NCI-H526 (cell line): ENCODE measurements around the gene LACTB.
"Not testable (repeated sequence)": the region's sequence is repeated elsewhere in the genome, so short reads cannot be mapped to it uniquely, and the experiment has no call there.

Experiments
- DNase-seq, 2 experiments: peaks; one replicate each; lab custom pipeline; 2025; lab: John Stamatoyannopoulos, UW

The LACTB gene

GRCh38 chr15:63090472-63090871 lies 31.2 kb upstream of the LACTB start:
- DNase-seq: no peak

GRCh38 chr15:63090887-63091286 lies 30.8 kb upstream of the LACTB start:
- no peak for DNase-seq

DNA sequence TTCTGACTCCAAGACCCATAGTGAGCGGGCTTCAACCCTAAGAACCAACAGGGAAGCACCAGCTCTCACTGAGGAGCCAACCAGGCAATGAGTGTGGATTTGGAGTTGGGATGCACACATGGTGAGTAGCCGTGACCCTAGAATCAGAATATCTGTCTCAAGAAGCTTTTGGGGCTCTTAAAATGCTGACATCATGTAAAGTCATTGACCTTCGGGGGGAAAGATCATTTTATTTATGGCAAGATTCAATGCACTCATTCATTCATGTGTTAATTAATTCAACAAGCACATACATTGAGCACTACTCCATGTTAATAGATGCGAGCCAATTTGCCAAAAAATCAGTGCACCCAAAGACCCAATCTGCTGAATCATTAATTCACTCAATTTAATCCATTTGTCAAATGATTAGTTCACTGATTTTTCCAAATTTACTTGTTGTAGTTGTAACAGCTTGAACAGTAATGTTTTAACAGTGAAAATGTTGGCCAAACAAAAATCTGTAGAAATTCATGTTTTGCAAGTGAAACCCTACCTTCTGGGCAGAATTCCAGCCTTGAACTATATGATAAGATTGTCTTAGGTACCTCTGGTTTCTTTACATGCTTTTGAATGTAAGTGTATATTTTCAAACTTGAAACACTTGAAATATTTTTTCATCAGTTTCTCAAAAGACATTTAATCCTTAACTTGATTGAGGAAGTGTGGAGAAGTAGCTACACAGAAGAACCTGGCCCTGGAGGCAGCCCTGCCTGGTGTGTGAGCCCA lies 29.8 kb upstream of the LACTB start:
- DNase-seq: no peak

GRCh38 chr15:63093486-63094205 lies 28.0 kb upstream of the LACTB start:
- peak; percentile 68 to 91 for DNase-seq

- DNase-seq: peak in 1 of 2 experiments; percentile 58
These were observed 27.1 kb upstream of the LACTB start for GRCh38 chr15:63094495-63094931.

GRCh38 chr15:63096178-63096577 lies 25.5 kb upstream of the LACTB start:
- no peak for DNase-seq

- not testable (repeated sequence) for DNase-seq
These were observed 22.8 kb upstream of the LACTB start for GRCh38 chr15:63098901-63099300.

DNA sequence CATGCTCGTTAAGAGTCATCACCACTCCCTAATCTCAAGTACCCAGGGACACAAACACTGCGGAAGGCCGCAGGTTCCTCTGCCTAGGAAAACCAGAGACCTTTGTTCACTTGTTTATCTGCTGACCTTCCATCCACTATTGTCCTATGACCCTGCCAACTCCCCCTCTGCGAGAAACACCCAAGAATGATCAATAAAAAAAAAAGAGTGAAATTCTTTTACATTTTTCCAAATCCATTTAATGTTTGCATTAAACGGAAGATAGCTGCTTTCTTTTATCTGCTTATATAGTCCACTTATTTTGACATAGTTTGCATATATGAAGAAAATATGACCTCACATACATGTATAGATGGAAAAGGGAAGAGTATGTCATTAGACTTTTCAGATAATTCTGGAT lies 22.1 kb upstream of the LACTB start:
- not testable (repeated sequence) for DNase-seq

GRCh38 chr15:63103416-63103815 lies 18.2 kb upstream of the LACTB start:
- DNase-seq: no peak

- no peak for DNase-seq
These were observed 16.9 kb upstream of the LACTB start for GRCh38 chr15:63104727-63105126.

DNA sequence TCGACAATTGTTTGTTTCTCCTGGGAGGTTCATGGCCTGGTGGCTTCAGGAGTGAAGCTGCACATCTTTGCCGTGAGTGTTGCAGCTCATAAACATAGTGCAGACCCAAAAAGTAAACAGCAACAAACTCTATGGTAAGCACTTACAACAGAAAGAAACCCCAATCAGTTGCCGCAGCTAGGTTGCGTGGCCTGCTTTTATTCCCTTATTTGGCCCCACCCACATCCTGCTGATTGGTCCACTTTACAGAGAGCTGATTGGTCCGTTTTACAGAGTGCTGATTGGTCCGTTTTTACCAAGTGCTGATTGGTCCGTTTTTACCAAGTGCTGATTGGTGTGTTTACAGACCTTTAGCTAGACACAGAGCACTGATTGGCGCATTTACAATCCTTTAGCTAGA lies 16.3 kb upstream of the LACTB start:
- DNase-seq: not testable (repeated sequence)

DNA sequence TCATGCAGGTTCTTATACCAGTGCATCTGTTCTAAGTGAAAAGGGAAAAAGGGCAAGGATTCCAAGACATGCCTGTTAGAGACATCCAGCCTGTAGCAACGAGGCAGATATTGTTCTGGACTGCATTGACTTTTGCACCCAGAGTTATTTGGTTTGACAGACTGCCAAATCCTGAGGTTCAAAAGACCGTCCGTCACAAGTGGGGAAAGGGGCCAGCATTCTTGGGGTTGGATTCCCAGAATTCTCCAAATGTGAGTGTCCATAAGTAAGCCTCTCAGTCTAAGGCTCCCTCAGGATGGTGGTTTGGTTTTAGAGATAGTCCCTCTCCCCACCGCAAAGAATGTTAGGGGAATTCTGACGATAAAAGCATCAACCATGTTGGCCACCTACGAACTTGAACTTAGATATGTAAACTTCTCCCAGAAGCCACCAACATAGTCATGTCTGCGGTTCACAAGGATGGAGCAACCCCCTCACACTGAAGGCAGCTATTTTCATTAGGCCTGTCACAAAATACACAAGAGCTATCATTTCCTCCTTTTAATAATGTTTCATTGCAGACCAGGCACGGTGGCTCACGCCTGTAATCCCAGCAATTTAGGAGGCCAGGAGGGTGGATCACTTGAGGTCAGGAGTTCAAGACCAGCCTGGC lies 13.6 kb upstream of the LACTB start:
- no peak for DNase-seq

- no peak for DNase-seq
These were observed 12.2 kb upstream of the LACTB start for GRCh38 chr15:63109498-63109897.

GRCh38 chr15:63109920-63110319 lies 11.7 kb upstream of the LACTB start:
- no peak for DNase-seq

- DNase-seq: no peak
These were observed 11.1 kb upstream of the LACTB start for GRCh38 chr15:63110428-63111026.

DNA sequence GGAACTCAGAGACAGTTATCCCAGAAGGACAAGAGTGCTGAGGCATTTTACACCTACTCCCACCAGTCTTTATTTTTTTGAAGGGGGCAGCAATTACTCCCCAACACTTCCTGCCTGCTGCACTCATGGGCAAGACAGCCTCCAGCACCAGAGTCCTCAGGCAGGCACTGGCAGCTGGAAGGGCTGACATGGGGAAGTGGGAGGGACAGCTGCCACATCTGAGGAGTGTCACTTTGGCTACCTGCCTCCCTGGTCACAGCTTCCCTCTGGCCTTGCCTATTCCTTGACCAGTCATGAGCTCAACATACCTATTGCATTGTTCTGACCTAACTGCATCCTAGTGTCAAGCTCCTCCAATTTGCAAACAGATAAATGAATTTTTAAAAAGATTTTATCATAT lies 10.2 kb upstream of the LACTB start:
- DNase-seq: no peak

DNA sequence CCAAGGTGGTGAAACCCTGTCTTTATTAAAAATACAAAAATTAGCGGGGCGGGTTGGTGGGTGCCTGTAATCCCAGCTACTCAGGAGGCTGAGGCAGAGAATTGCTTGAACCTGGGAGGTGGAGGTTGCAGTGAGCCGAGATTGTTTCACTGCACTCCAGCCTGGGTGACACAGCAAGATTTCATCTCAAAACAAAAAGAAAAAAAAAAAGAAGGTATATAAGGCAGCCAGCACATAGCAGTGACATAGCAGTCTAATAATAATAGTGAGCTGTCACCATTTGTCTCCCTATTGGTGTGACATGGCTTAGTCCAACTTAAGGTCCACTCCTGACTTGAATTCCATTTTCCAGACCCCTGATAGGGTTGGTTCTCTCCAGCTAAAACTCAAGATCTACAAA lies 8.8 kb upstream of the LACTB start:
- no peak for DNase-seq

DNA sequence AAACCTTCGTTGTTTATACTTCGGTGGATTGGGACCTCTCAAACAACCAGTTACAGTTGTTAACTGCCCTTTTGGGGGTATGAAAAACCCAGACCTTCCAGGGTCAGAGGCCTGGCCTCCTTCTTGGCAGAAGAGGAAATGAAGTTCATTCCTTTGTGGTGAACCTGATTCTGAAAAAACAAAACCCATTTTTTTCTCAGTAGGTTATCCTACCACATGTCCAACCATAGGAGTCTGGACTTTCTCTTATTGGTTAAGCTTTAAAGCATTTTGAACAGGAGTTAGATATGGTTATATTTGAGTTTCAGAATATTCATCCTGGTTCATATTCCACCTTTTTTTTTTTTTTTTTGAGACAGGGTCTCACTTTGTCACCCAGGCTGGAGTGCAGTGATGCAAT lies 7.2 kb upstream of the LACTB start:
- DNase-seq: no peak

- DNase-seq: no peak
These were observed 2.8 kb upstream of the LACTB start for GRCh38 chr15:63118854-63119253.

GRCh38 chr15:63122002-63122875 lies 578 bp downstream of the LACTB start:
- peak; percentile 54 to 83 for DNase-seq

DNA sequence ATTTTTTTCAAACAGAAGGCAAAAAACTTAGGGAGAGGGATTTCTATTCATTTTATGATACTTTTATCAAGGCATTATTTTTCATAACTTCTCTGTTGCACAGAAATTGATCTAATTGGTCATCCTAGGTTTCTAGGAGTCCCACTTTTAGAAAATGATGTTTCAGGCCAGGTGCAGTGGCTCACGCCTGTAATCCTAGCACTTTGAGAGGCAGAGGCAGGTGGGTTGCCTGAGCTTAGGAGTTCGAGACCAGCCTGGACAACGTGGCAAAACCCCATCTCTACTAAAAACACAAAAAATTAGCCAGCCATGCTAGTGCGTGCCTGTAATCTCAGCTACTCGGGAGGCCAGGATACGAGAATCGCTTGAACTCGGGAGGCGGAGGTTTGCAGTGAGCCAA lies 2.8 kb downstream of the LACTB start:
- DNase-seq: no peak

GRCh38 chr15:63126726-63127125 lies 5.1 kb downstream of the LACTB start:
- no peak for DNase-seq
